GM18511 (cell line): ENCODE measurements around the gene RAET1G.
"Not testable (repeated sequence)": the region's sequence is repeated elsewhere in the genome, so short reads cannot be mapped to it uniquely, and the experiment has no call there.

Source experiments
- ATAC-seq: cut with Tn5 transposase; IDR thresholded peaks from one replicate; pipeline ENCODE4 v1.9.1; 2021; ENCODE audit warnings: mild to moderate bottlenecking, moderate library complexity; ENCODE audit not compliant: unreplicated experiment

The RAET1G gene

DNA sequence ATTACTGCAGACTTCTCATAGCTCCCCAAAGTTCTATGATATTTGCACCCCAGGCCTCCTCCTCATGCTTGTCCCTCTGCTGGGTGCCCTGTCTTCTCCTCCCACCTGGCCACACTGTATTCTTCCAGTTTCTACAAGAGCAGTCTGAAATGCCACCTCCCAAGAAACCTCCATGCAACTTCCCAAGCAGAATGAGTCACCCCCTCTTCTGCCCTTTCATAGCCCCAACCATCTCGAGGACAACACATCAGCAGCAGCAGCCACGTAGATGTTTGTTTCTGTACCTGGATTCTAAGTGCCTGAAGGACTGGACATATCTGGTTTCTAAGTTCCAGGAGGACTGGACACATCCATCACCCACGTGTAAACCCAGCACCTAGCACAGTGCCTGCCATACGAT lies 12.3 kb upstream of the RAET1G start:
- ATAC-seq, result no peak

DNA sequence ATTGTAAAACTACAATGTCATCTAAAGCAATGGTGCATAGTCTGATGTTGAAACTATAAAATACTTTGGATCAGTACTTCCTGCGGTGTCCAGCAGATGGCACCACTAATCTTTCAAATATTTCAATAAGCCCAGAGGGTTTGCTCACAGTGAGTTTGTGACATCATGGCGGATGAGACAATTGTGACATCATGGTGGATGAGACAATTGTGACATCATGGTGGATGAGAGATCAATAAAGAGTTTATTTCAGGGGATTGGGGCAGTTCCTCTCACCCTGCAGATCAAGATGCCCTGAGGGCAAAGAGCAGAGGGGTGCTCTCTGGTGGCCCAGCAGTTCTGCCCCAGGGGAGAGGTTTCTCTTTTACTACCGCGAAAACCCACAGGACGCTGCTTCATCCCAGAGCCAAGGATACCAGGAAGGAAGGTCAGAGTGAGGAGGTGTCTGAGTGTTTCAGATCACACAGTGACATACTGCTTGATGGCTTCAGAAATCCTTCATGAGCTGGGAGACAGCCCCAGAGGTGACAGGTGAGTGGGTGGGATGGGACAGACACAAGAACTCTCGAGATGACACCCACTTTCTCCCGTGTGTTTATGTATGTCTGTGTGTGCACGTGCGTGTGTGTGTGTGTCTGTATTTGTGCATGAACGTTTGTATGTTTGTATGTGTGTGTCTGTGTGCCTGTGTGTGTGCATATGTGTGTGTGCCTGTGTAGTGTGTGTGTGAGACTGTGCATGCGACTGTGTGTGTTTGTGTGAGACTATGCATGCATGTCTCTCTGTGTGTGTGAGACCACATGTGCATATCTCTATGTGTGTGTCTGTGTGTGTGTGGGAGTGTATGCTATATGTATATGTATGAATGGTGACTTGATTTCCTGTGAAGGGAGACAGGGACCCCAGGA lies 11.6 kb upstream of the RAET1G start:
- ATAC-seq, result no peak

DNA sequence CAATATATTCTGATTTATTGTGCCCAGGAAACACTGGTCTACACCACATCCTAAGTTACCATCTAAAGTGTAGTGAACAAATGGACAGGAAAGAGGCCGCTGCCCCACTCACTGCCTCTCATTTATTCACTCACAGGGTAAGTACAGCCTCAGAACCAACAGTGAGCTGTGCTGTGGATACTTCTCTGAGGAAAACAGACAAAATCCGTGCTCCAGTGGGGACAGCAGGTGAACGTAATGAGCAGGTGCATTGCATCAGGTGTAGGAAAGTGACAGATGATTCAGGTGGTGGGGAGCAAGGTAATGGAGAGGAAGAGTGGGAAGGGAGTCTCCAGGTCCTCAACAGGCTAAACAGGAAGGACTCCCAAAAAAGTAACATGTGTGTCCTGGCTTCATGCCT lies 10.5 kb upstream of the RAET1G start:
- no peak for ATAC-seq

DNA sequence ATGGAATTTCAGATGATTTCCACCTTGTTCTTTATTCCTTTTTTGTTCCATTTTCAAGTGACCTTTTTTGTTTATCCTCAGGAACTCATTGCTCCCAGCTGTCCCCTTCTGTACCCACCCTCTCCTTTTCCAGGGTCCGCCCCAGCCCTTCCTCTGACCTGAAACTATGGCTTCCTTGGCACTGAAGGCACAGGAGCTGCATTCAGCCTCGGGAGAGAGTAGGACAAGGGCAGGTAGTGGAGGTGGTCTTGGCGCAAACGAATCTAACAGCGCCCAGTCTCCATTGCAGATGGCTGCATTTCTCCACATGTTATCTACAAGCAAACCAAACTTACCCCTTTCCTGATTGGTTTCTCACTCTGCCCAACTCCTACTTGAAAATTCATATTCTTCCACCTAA lies 10.1 kb upstream of the RAET1G start:
- no peak for ATAC-seq

DNA sequence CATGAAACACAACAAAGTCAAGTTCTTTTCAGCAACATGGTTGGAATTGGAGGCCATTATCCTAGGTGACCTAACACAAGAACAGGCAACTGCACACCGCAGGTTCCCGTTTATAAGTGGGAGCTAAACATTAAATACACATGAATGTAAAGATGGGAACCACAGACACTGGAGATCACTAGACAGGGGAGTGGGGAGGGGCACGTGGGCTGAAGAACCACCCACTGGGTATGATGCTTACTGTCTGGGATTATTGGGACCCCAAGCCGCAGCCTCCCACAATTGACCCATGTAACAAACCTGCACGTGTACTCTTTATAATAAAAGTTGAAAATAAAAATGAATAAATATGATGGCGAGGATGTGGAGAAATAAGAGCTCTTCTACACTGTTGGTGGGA lies 8.6 kb upstream of the RAET1G start:
- ATAC-seq, result no peak

DNA sequence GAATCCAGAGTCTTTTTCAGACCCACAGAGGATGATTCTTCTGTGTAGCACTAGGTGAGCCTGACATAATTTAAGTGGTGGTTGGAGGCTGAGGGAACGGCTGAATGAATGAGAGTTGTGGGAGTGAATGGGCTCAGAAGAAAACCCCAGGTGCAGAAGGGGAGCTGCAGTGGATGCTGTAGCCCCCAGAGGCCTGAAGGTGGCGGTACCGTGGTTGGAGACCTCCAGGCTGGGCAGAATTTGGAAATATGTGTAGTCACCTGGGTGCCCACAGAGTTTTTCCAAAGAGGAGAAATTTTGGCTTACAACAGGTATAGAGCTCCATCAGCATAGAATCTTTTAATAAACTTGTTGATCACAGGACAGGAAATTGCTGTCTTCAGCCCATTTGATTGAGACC lies 6.5 kb upstream of the RAET1G start:
- ATAC-seq, result no peak

DNA sequence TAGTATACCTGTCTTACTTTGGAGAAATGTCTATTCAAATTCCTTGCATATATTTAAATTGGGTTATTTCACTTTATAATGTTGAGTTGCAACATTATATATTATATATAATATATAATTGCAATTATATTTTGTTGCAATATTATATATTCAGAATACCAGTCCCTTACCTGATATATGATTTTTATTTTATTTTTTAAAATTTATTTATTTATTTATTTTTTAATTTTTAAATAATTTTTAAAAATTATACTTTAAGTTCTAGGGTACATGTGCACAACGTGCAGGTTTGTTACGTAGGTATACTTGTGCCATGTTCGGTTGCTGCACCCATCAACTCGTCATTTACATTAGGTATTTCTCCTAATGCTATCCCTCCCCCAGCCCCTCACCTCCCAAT lies 4.1 kb upstream of the RAET1G start:
- ATAC-seq, result not testable (repeated sequence)

DNA sequence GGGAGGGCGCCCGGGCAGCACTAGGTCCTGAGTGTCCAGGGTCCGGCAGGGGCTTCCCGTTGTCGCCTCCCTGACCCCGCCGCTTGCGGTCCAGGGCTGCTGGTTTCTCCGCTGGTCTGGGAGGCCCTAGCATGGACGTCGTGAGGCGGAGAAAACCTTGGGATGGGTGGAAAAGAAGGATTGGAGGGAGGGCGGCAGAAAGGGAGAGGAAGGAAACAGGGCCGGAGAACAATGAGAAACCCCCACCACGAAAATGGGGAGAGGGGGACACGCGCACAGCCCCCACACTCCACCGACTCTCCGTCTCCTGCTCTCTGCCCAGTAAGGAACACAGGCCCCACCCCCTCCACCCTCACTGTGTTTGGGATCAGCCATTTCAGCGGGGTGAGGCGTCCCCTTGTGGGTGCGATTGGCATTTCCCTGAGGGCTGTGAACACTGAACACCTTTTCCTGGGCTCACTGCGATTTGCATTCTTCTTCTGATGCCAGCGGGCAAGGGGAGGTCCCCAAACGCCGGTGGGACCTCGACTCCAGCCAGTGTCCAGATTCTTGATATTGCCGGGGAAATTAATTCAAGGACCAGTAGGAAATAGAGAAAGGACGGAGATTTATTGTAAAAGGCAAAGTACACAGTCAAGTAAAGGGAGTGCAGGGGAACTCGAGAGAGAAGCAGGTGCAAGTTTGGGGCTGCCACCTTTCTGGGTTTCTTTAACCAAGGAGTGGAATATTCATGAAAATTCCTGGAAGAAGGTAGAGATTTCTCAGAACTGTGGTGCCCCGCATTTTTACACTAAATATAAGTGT lies 3.3 kb upstream of the RAET1G start:
- ATAC-seq, result no peak

DNA sequence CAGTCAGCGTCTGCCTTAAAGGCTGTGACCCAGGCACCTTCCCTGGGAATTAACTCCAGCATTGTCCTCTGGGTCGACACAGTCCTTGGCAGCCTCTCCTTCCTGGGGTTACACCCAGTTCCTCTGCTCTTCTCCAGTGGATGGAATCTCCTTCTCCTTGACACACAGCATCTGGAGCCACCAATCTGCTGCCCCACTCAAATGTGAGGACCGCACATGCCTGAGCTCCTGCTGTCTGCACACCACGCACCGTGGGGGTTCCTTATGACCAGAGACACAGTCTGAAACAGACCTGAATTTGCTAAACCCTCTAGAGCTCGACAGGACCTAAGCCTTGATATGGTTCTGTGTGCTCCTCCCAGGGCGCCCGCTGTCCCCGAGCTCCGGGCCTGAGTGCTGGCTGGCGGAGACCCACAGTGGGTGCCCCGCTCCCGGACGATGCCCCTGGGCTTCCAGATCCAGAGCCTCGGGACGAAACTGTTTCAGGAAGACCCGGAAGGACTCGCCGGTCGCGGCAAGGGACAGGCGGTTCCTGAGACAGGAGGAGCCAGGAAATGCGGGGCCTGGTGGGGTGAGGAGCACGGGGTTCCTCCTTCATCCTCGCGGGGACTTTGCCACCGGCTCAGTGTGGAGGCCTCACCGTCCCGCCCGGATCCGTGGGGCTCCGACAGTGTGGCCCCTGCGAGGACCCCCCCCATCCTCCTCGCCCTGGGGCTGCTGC lies 2.5 kb upstream of the RAET1G start:
- no peak for ATAC-seq

DNA sequence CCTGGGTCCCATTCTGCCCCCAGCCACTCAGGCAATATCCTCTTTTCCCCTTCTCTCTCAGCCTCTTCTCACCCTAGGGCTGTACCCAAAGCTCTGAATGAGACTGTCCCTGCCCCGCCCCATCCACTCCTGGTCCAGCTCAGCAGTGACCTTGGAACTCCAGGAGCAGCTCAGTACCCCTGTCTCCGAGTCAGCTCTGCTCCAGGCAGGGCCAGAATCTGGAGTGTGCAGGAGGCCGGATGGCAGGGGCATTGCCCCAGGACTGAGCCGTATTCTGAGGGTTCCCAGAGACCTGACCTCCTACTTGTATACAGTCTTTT lies 2.0 kb upstream of the RAET1G start:
- ATAC-seq, result no peak

DNA sequence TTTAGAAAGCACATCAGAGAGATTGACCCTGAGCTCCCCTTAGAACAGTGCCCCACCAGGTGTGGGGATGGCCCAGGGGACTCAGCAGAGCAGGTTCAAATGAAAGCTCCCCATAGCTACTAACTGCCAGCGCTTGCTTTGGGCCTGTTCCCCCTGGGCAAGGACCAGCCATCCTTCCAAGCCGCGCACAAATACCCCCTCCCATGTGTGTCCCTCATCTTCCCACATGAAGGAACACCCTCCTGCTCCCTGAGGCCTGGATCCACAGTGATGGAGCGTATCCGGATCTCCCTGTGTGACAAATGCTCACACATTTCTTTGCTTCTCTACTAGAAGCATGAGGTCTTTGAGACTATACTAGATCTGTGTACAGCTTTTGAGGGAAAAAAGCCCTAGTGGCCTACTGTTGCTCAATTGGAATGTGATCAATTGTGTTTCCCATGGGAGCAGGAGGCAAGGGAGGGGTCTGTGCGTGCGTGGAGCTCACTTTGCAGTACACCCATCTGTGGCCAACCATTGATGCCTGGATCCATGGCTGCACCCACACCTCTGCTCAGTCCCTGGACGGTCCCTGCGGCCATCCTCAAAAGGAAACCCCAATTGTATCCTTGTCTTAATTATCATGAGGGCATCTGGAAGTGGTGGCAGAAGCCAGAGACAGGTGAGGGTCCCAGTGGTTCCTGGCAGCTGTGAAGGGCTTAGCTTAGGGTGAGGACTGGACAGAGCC lies 1.4 kb upstream of the RAET1G start:
- no peak for ATAC-seq

DNA sequence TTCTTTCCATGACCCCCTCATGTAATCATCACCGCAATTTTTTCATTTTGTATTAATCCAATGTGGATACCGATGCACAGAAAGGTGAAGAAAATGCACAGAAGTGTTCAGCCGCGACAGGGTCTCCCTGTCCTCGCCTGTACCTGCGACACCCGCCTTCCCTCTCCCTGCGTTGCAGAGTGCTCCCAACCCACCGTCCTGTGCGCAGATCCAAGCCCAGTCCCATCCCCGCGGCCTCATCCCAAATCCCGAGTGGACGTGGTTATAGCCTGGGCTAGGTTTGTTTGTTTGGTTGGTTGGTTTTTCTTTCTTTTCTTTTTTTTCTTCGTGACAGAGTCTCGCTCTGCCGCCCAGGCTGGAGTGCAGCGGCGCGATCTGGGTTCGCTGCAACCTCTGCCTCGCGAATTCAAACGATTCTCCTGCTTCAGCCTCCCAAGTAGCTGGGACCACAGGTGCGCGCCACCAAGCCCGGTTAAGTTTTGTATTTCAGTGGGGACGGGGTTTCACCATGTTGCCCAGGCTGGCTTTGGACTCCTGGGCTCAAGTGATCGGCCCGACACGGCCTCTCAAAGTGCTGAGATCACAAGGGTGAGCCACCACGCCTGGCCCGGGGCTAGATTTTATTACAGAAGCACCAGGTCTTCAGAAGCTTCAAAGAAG lies 536 bp upstream of the RAET1G start:
- no peak for ATAC-seq

DNA sequence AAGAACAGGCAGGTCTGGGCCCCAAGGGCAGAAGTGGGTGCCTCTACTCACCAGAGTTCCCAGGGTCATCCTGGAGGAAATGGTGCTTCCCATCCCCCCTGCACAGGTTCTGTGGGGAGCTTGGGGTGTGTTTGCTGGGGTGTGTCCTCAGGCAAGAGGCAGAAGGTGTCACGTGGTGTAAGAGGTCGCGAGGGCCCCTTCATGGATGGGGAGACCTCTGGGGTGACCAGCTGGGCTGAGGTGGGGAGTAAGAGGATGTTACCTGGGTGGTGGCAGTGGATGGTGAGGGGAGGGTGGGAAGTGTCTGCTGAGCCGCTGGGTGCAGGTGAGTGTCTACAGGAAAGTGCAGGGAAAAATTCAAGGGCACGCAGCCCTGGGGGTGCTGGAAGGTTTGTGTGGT lies 830 bp downstream of the RAET1G start:
- ATAC-seq, result not testable (repeated sequence)

DNA sequence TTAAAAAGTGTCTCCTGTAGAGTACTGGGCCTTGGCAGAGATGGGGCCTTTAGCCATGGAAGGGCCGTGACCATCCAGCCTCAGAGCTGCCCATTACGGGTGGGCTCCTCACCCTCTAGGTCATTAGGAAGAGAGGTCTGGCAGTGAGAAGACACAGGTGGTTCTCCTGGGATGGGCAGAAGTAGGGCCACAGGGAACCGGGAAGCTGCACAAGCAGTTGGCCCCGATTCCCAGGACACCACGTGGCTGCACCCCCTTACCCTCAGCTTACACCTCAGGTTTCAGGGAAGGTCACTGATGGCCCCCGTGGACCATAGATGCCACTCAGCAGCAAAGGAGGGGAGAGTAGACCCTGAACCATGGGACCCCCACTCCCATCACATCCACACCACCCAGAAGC lies 1.6 kb downstream of the RAET1G start:
- ATAC-seq, result no peak

DNA sequence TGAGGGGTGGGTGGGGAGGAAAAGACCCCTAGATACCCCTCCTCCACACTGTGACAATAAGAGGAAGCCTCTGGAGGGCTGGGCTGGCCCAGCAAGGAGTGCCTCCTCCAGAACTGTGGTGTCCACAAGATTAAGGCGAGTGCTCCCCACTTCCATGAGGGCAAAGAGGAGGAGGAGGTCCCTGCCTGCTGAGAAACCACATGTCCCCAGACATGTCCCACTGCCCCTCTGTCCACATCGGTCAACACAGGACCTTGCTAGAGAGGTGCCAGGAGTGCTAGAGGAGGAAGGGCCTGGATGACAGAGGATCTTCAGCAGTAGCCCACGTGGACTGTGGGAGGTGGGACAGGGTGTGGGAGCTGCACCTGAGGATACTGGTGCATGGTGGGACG lies 3.1 kb downstream of the RAET1G start:
- no peak for ATAC-seq

DNA sequence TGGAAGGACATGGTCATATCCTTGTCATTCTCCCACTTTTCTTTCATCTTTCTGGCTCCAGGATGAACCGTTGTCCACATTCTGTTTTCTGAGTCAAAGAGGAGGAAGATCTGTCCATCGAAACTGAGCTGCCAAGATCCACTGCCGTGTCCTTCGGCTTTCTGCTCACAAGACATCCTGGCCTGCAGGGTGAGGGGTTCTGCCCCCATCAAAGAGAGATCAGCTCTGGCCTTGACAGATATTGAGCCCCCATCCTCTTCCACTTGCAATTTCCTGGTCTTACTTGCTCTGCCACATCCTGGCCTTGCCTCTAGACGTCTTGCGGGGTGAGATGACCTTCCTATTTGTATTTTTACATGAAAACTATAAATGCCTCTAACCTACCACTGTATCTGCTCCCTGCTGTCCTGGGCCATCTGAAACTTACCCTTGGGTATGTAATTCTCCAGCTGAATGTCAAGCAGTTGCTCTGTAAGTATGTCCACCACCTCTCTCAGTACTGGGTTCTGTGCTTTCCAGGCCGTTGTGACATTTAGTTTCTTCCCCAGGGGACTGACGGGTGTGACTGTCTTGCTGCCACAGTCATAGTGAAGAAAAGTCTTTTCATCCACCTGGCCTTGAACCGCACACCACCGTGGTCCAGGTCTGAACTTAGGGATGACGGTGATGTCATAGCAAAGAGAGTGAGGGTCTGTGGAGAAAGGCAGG lies 3.6 kb downstream of the RAET1G start:
- not testable (repeated sequence) for ATAC-seq

DNA sequence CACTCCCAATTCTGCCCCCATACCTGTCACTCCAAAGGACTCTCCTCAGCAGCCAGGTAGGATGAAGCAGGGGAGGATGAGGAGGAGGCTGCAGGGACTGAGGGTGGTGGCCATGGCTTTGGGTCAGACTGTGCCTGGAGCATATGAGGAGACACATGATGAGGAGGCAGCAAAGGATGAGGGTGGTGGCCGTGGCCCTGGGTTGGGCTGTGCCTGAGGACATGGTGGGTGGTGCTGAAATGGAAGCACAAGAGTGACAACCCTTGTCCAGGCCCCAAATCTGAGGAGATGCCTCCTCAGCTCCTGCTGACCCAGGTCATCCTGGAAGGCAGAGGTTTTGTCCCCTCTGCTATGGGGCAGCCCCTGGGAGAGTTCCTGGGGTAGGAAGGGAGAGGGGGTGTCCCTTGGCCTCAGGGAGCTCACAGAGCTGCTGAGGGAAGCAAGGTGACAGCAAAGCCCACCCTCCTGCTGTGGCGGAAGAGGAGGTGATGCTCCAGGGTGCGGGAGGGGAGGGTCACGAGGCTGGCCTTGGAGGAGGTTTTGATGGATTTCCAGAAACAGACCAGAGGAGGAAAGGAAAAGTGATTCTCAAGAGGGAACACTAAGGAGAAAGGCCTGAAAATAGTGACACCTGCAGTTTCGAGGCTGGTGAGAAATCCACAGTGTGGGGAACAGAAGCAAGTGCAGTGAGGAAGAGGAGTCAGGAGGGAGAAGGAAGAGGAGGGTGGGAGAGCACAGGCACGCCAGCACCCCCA lies 4.6 kb downstream of the RAET1G start:
- ATAC-seq, result no peak

DNA sequence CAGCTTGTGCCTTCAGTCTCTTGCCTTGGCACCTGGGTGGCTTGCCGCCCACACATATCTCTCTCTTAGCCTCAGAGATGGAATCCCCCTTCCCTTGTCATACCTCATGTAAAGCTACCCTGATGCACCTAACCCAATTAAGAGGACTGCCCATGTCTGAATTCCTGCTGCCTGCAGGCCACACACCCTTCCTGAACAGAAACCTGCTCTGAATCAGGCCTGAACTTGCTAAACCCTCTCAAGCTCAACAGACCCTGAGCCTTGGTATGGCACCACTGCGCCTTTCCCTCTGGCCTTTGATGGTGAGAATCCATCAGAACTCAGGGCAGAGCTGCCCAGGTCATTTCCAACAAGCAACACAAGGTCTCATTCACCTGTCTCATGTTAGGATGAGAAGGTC lies 5.2 kb downstream of the RAET1G start:
- ATAC-seq, result no peak
